ENCODE measurements around the gene FAM168B. TPM values are rescaled to one million over a fixed set of nuclear protein-coding genes. Genes with fewer than 3 reads are reported as not detected.

Gene FAM168B
- polyA plus RNA-seq, 1 of the 3 experiments (the other 2 are of a cell fraction) = 72.7 TPM

DNA sequence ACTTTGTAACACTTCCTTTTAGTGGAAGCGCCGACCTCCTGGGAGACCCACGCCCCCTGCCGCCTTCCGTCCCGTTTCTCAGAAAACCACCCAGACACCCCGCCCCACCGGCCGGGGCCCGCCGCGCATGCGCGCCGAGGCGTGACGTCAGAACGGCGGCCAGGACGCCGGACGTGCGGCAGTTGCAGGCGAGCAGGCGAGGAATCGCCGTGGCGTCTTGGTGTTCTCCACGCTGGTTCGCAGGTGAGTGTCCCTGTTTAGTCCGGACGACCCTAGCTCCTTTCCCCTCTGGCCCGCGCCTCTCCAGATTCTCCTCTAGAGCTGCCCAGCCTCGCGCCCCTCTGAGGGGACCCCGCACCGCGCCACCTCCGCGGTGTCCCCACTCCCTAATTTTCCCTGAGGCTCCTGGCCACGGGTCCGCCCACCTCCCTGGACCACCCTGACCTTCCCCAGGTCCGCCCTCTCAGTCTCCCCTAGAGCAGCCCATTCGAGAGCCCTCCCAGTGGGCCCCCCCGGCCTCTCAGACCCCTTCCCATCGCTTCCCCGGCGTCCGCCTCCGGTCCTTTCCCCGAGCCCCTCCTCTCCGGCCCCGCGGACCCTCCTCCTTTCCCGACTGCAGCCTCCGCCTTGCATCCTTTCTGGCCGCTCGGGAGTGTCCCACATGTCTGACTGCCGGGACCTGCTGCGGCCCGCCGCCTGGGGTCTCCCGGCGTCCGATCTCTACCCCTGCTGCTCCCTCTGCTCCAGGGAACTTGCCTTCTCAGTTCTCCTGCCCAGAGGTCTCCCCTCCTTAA lies 12.1 kb upstream of the FAM168B start, which contains the start of gene PLEKHB2 (continued):
- TF ChIP-seq, protein P1, sequence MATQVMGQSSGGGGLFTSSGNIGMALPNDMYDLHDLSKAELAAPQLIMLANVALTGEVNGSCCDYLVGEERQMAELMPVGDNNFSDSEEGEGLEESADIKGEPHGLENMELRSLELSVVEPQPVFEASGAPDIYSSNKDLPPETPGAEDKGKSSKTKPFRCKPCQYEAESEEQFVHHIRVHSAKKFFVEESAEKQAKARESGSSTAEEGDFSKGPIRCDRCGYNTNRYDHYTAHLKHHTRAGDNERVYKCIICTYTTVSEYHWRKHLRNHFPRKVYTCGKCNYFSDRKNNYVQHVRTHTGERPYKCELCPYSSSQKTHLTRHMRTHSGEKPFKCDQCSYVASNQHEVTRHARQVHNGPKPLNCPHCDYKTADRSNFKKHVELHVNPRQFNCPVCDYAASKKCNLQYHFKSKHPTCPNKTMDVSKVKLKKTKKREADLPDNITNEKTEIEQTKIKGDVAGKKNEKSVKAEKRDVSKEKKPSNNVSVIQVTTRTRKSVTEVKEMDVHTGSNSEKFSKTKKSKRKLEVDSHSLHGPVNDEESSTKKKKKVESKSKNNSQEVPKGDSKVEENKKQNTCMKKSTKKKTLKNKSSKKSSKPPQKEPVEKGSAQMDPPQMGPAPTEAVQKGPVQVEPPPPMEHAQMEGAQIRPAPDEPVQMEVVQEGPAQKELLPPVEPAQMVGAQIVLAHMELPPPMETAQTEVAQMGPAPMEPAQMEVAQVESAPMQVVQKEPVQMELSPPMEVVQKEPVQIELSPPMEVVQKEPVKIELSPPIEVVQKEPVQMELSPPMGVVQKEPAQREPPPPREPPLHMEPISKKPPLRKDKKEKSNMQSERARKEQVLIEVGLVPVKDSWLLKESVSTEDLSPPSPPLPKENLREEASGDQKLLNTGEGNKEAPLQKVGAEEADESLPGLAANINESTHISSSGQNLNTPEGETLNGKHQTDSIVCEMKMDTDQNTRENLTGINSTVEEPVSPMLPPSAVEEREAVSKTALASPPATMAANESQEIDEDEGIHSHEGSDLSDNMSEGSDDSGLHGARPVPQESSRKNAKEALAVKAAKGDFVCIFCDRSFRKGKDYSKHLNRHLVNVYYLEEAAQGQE (IDR thresholded peaks at IDR 0.05; ENCODE audit: low read depth, low read length) = no peak

DNA sequence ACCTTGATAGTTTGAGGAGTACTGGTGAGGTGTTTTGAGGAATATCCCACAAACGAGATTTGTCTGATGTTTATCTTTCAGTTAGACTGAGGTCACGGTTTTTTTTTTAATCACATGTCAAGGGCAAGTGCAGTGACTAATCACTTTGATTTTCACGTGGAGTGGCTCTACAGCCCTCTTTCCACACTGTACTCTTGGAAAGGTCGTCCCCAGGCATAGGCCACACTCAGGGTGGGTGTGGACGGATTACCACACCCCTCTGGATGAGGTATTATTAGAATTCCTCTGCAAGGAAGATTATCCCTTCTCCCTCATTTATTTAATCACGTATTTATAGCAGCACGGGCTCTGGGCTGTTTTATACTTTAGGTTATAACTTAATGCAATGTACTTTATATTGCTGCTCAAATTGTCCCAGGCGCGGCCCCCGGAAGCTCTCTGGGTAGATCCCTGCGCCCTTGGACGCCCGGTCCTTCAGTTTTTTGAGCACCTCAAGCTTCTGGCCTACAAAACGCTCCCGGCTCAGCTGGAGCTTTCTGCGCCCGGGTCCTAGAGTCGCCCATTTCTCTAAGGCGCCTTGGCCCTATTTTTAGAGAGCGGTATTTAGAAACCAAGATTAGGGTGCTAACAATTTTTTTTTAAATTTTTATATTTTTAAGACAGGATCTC lies 11.4 kb upstream of the FAM168B start:
- CTCF ChIA-PET = interaction anchor here (1.2 to 2.5 kb wide), 3 partner anchors 19 to 306 kb away, joined by 3 to 7 read pairs (median 3); no protein-coding TSS in a partner anchor
- peak overlapping the region; percentile 88 for H3K9ac ChIP-seq
- H3K4me3 ChIP-seq (ENCODE audit: low read depth in 2 of 2, low read length in 1 of 2) = peak overlapping the region; percentile 80 to 95
- peak overlapping the region; percentile 87 to 98 for H3K27ac ChIP-seq (ENCODE audit: low read depth in 2 of 2, low read length in 1 of 2)
- WGBS (ENCODE audit: low lambda C conversion rate) = 1% methylated on average over 20 of the region's 20 CpGs
- H3K9me3 ChIP-seq = no peaks in the 10 kb centered on the region
- H2AFZ ChIP-seq (ENCODE audit: low read depth) = peak overlapping the region; percentile 86
- POLR2A ChIA-PET = interaction anchor here (1.2 to 1.6 kb wide), 2 partner anchors 11 to 12 kb away, joined by 3 to 7 read pairs; partner anchors contain the start of gene FAM168B
- H3K4me1 ChIP-seq (ENCODE audit: control insufficient read depth in 1 of 2, insufficient read depth in 2 of 2, low read depth in 1 of 2, low read length in 1 of 2) = peaks cover 7 to 12% of the 10 kb centered on the region in 2 experiments
- peaks cover 0 to 8% of the 10 kb centered on the region in 2 experiments for H3K36me3 ChIP-seq (replicated peaks in 1 of 2; ENCODE audit: control insufficient read depth in 1 of 2, insufficient read depth in 2 of 2, low read length in 1 of 2)
- no peaks in the 10 kb centered on the region for H3K27me3 ChIP-seq (ENCODE audit: insufficient read depth)
- peak; percentile 78 for DNase-seq
- H4K20me1 ChIP-seq (ENCODE audit: insufficient read depth) = peaks cover 22% of the 10 kb centered on the region
- no peaks in the 10 kb centered on the region for H3K9me2 ChIP-seq
- H3K4me2 ChIP-seq = peak overlapping the region; percentile 79
- H3F3A ChIP-seq (replicated peaks; ENCODE audit: insufficient read depth) = peaks cover 11% of the 10 kb centered on the region
- peaks cover 45% of the 10 kb centered on the region for H3K79me2 ChIP-seq (ENCODE audit: insufficient read depth)
- TF ChIP-seq GABPA (IDR thresholded peaks at IDR 0.05; ENCODE audit: low read depth) = 0 out of 2 replicates have a peak, but pooled peaks have one; percentile 41
- TF ChIP-seq YY1 (IDR thresholded peaks at IDR 0.05; ENCODE audit: low read depth) = 0 out of 2 replicates have a peak, but pooled peaks have one; percentile 23
- TF ChIP-seq, protein P2, sequence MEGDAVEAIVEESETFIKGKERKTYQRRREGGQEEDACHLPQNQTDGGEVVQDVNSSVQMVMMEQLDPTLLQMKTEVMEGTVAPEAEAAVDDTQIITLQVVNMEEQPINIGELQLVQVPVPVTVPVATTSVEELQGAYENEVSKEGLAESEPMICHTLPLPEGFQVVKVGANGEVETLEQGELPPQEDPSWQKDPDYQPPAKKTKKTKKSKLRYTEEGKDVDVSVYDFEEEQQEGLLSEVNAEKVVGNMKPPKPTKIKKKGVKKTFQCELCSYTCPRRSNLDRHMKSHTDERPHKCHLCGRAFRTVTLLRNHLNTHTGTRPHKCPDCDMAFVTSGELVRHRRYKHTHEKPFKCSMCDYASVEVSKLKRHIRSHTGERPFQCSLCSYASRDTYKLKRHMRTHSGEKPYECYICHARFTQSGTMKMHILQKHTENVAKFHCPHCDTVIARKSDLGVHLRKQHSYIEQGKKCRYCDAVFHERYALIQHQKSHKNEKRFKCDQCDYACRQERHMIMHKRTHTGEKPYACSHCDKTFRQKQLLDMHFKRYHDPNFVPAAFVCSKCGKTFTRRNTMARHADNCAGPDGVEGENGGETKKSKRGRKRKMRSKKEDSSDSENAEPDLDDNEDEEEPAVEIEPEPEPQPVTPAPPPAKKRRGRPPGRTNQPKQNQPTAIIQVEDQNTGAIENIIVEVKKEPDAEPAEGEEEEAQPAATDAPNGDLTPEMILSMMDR (IDR thresholded peaks at IDR 0.05) = no peak
- 0 out of 2 replicates have a peak, but pooled peaks have one; percentile 7 for TF ChIP-seq JUND (IDR thresholded peaks at IDR 0.05)
- no peak for TF ChIP-seq EZH2phosphoT487 (IDR thresholded peaks at IDR 0.05; ENCODE audit: borderline replicate concordance, low read depth)
- TF ChIP-seq, protein P3, sequence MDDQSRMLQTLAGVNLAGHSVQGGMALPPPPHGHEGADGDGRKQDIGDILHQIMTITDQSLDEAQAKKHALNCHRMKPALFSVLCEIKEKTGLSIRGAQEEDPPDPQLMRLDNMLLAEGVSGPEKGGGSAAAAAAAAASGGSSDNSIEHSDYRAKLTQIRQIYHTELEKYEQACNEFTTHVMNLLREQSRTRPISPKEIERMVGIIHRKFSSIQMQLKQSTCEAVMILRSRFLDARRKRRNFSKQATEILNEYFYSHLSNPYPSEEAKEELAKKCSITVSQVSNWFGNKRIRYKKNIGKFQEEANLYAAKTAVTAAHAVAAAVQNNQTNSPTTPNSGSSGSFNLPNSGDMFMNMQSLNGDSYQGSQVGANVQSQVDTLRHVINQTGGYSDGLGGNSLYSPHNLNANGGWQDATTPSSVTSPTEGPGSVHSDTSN (IDR thresholded peaks at IDR 0.05) = no peak
- peak; percentile 54; the same call in 1 of the 2 replicates for TF ChIP-seq MXI1 (IDR thresholded peaks at IDR 0.05; ENCODE audit: low read depth, low read length)
- TF ChIP-seq, protein P4, sequence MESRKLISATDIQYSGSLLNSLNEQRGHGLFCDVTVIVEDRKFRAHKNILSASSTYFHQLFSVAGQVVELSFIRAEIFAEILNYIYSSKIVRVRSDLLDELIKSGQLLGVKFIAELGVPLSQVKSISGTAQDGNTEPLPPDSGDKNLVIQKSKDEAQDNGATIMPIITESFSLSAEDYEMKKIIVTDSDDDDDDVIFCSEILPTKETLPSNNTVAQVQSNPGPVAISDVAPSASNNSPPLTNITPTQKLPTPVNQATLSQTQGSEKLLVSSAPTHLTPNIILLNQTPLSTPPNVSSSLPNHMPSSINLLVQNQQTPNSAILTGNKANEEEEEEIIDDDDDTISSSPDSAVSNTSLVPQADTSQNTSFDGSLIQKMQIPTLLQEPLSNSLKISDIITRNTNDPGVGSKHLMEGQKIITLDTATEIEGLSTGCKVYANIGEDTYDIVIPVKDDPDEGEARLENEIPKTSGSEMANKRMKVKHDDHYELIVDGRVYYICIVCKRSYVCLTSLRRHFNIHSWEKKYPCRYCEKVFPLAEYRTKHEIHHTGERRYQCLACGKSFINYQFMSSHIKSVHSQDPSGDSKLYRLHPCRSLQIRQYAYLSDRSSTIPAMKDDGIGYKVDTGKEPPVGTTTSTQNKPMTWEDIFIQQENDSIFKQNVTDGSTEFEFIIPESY (IDR thresholded peaks at IDR 0.05; ENCODE audit: borderline replicate concordance, low read depth) = no peak
- no peak for TF ChIP-seq NRF1 (IDR thresholded peaks at IDR 0.05; ENCODE audit: low read depth, low read length)
- TF ChIP-seq, protein P1 (IDR thresholded peaks at IDR 0.05; ENCODE audit: low read depth, low read length) = no peak
- no peak for TF ChIP-seq MEF2A (IDR thresholded peaks at IDR 0.05; ENCODE audit: borderline replicate concordance, low read depth)
- TF ChIP-seq TAF1 (IDR thresholded peaks at IDR 0.05; ENCODE audit: borderline replicate concordance, low read depth, low read length) = no peak
- TF ChIP-seq RCOR1 (IDR thresholded peaks at IDR 0.05; ENCODE audit: low read length) = no peak
- no peak for TF ChIP-seq FOXJ3 (CRISPR knock-in tag; IDR thresholded peaks at IDR 0.05)

All from SK-N-SH (cell line).